ENCODE results near the gene CCDC7.

DNA sequence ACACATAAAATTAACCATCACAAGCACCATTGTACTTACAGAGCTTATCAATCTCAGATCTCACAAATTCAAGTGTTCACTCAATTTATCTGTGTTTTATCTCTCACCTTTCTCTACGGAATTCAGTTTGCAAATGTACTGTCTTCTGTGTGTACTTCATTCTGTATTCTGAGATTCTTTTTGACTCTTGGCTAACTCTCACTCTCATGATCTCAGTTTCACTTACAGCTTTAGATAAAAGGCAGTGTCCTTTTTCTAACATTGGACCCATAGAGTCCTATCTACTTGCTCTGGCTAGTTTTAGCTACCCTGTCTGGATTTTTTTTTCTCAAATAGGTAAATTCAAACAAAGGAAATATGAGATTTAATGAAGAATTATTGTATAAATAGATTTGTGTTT is 176.0 kb downstream of the CCDC7 start:
- no peak for TF ChIP-seq POLR2A (IDR thresholded peaks at IDR 0.05; ENCODE audit: low read depth)
- TF ChIP-seq, protein P1, sequence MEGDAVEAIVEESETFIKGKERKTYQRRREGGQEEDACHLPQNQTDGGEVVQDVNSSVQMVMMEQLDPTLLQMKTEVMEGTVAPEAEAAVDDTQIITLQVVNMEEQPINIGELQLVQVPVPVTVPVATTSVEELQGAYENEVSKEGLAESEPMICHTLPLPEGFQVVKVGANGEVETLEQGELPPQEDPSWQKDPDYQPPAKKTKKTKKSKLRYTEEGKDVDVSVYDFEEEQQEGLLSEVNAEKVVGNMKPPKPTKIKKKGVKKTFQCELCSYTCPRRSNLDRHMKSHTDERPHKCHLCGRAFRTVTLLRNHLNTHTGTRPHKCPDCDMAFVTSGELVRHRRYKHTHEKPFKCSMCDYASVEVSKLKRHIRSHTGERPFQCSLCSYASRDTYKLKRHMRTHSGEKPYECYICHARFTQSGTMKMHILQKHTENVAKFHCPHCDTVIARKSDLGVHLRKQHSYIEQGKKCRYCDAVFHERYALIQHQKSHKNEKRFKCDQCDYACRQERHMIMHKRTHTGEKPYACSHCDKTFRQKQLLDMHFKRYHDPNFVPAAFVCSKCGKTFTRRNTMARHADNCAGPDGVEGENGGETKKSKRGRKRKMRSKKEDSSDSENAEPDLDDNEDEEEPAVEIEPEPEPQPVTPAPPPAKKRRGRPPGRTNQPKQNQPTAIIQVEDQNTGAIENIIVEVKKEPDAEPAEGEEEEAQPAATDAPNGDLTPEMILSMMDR (IDR thresholded peaks at IDR 0.05): no peak
- no peak for TF ChIP-seq POLR2AphosphoS5 (IDR thresholded peaks at IDR 0.05)

All from esophagus muscularis mucosa (tissue), 3 donors.